Fibroblast of villous mesenchyme (primary cell): ENCODE measurements around the gene PGAM5. TPM values are rescaled to one million over a fixed set of nuclear protein-coding genes. Genes with fewer than 3 reads are reported as not detected.
A peak's percentile ranks its signal among the peaks of the same experiment; 100 is the strongest.
"Not testable (repeated sequence)": the region's sequence is repeated elsewhere in the genome, so short reads cannot be mapped to it uniquely, and the experiment has no call there.

Experiments
- DNase-seq: peaks from one replicate; pipeline ENCODE4 v3.0.0-alpha.2; 2010; ENCODE audit warnings: low read depth
- H3K4me3 ChIP-seq: 2 replicates; pipeline ENCODE4 v1.5.1; 2011; ENCODE audit warnings: low read depth, mild to moderate bottlenecking, low read length
- total RNA-seq: library from RNA; depleted of rRNA; stranded (reverse); fragments of >200 nt; gene quantifications from 2 replicates; pipeline ENCODE4 v1.2.3, GENCODE V29; 2012
- TF ChIP-seq, protein P1 (sequence below): IDR thresholded peaks from 2 replicates; pipeline ENCODE4 v1.5.1; 2012; ENCODE audit warnings: low read depth, mild to moderate bottlenecking, low read length; ENCODE audit not compliant: insufficient read depth

Gene PGAM5
- total RNA-seq, 1 donor = 39.3 TPM

DNA sequence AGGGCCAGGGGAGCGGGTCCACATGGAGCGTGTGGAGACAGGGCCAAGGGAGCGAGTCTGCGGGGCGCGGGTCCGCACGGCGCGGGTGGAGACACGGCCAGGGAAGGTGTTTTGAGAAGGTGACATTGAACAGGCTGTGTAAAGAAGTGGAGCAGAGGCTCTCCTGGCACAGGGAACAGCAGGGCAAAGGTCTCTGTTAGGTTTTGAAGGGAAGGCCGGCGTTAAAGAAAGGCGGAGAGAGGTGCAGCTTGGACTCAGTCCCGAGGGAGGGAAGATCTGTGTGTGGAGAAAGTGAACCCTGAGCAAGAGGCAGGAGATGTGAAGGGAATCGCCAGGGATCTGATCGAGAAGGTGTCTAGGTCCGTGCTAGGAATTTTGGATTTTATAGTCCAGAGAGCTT, 21.4 kb upstream of the PGAM5 start:
- TF ChIP-seq, protein P1, sequence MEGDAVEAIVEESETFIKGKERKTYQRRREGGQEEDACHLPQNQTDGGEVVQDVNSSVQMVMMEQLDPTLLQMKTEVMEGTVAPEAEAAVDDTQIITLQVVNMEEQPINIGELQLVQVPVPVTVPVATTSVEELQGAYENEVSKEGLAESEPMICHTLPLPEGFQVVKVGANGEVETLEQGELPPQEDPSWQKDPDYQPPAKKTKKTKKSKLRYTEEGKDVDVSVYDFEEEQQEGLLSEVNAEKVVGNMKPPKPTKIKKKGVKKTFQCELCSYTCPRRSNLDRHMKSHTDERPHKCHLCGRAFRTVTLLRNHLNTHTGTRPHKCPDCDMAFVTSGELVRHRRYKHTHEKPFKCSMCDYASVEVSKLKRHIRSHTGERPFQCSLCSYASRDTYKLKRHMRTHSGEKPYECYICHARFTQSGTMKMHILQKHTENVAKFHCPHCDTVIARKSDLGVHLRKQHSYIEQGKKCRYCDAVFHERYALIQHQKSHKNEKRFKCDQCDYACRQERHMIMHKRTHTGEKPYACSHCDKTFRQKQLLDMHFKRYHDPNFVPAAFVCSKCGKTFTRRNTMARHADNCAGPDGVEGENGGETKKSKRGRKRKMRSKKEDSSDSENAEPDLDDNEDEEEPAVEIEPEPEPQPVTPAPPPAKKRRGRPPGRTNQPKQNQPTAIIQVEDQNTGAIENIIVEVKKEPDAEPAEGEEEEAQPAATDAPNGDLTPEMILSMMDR = no peak
- peak overlapping the region; percentile 6 for H3K4me3 ChIP-seq
- DNase-seq = no peak

- DNase-seq = no peak
- TF ChIP-seq, protein P1 = no peak
- no peak overlapping the region for H3K4me3 ChIP-seq
Measured at GRCh38 chr12:132690112-132690511, 20.5 kb upstream of the PGAM5 start.

DNA sequence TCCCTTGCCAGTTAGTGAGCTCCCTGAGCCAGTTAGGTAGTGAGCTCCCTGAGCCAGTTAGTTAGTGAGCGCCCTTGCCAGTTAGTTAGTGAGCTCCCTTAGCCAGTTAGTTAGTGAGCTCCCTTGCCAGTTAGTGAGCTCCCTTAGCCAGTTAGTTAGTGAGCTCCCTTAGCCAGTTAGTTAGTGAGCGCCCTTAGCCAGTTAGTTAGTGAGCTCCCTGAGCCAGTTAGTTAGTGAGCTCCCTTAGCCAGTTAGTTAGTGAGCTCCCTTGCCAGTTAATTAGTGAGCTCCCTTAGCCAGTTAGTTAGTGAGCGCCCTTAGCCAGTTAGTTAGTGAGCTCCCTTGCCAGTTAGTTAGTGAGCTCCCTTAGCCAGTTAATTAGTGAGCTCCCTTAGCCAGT, 18.6 kb upstream of the PGAM5 start:
- H3K4me3 ChIP-seq, DNase-seq: not testable (repeated sequence)

GRCh38 chr12:132694888-132695287, 15.8 kb upstream of the PGAM5 start:
- DNase-seq, H3K4me3 ChIP-seq: not testable (repeated sequence)

GRCh38 chr12:132695431-132695830, 15.2 kb upstream of the PGAM5 start:
- TF ChIP-seq, protein P1 = no peak
- H3K4me3 ChIP-seq = no peak overlapping the region
- no peak for DNase-seq

GRCh38 chr12:132698341-132698740, 12.3 kb upstream of the PGAM5 start:
- no peak for DNase-seq
- TF ChIP-seq, protein P1 = no peak
- H3K4me3 ChIP-seq = no peak overlapping the region

DNA sequence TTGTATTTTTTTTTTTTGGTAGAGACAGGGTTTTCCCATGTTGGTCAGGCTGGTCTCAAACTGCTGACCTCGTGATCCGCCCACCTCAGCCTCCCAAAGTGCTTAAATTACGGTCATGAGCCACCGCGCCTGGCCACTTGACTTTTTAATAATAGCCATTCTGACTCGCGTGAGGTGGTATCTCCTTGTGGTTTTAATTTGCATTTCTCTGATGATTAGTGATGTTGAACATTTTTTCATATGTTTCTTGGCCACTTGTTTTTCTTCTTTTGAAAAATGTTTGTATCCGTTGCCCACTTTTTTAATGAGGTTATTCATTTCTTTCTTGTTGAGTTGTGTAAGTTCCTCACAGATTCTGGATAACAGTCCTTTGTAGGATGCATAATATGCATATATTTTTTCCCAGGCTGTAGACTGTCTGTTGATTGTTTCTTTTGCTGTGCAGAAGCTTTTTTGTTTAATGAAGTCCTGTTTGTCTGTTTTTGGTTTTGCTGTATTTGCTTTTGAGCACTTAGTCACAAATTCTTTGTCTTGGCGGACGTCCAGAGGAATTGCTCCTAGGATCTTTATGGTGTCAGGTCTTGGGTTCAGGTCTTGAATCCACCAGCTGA, 10.3 kb upstream of the PGAM5 start:
- TF ChIP-seq, protein P1 = no peak
- peak; percentile 81 for DNase-seq
- H3K4me3 ChIP-seq = no peak overlapping the region

GRCh38 chr12:132702640-132703039, 8.0 kb upstream of the PGAM5 start:
- TF ChIP-seq, protein P1 = no peak
- no peak overlapping the region for H3K4me3 ChIP-seq
- DNase-seq = no peak
